HG03439 (cell line): Measurements from ENCODE around the gene NHEJ1.

Source experiments
- ATAC-seq: cut with Tn5 transposase; IDR thresholded peaks from one replicate; pipeline ENCODE4 v1.9.1; 2021; ENCODE audit warnings: mild to moderate bottlenecking, moderate library complexity; ENCODE audit not compliant: unreplicated experiment

The NHEJ1 gene

DNA sequence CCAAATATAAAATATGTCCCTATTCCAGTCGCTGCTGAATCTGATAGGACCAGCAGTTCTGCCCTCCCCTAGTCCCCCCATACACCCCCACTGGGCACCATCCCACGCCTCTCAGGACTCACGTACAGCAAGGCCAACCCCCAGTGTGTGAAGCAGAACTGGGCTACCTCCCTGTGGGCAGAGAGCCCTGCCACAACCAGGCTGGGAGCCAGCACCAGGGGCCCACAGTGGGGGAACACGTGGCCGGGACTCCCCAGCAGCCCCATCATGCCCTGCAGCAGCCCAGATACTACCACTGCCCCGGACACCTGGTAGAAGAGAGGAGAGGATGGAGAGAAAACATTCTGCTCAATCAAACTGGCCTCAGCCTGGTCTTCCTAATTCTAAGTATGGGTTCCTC is 7.9 kb upstream of the NHEJ1 start:
- no peak for ATAC-seq

DNA sequence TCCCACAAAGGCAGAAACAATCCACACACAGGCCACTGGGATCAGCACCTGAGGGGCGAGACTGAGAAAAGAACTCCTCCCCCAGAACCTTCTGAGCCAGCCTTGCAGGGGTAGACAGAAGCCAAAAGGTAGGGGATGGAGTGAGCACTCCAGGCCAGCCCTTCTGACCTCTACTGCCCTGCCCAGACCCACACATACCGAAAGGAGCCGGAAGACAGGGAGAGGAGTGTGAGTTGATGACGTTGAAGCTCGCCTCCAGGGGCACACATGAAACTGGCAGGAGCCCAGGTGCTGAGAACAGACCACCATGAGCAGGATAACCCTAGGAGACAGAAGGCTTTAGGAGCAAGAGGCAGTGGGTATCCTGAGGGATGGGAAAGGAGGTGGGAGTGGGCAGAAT is 7.4 kb upstream of the NHEJ1 start:
- ATAC-seq = no peak

DNA sequence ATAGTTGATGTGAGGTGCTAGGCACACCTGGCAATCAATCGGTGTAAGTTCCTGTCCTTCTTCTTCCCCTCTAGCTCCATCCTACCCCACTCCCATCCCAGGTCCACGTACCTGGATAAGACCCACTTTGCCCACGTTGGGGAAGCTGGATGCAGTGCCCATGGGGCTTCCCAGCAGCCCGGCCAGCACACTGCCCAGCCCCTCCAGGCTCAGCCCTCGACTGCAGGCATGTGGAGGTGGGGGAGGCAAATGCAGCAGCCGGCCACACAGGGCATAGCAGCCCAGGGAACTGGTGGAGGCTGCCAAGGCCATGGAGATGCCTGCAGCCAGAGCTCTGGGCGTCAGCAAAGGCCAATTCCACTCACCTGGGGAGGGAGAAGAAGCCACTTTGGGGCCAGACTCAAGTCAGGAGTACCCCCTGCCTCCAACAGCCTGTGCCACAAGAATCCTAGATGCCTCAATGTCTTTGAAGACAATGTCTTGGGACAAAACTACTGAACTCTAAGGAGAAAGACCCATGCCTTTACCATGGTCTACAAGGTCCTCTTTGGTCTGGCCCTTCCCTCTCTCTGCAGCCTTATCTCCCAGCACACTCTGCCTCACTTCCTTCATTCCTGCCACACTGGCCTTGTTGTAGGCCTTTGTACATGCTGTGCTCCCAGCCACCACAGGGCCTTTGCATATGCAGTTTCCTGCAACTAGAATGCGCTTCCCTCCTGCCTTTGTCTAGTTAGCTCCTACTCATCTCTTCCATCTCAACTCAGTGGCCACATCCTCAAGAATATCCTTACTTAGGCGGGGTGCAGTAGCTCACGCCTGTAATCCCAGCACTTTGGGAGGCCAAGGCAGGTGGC is 4.7 kb upstream of the NHEJ1 start:
- no peak for ATAC-seq

DNA sequence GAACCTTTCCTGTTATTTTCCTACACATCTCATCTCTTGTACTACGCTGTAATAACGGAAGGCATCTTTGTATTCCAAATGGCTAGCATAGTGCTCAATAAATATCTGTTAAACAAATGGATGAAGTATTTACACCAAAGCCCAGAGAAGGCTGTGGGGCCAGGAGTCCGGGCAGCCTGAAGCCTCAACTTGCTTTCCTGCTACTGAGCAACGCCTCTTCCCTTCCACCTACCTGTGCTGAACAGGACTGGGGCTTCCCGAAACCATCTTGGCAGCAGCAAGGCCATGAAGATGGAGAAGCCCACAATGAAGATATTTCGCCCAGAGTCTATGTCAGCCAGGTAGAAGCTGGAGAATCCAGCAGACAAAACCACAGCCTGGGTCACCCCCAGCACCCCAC is 2.5 kb upstream of the NHEJ1 start:
- no peak for ATAC-seq

GRCh38 chr2:219161097-219161496 is 482 bp upstream of the NHEJ1 start:
- ATAC-seq = no peak

GRCh38 chr2:219159771-219160185 is 837 bp downstream of the NHEJ1 start:
- ATAC-seq = no peak

GRCh38 chr2:219158586-219158985 is 2.0 kb downstream of the NHEJ1 start:
- no peak for ATAC-seq

DNA sequence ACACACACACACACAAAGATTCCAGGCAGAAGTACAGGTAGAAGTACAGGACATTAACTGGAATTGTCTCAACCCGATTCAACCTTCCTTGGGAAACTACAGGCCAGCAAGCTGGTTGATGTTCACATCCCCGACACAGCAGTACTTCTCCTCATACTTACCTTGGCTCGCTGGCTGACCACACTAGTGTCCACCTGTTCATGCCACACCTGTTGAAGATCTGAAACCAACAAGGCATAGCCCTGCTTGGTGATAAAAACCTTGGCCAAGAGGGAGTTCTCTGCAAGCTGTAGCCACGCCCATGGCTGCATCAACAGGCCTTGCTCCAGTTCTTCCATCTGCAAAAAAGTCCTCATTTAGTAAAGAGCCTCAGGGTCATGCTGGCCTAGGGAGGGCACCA is 2.6 kb downstream of the NHEJ1 start:
- no peak for ATAC-seq

DNA sequence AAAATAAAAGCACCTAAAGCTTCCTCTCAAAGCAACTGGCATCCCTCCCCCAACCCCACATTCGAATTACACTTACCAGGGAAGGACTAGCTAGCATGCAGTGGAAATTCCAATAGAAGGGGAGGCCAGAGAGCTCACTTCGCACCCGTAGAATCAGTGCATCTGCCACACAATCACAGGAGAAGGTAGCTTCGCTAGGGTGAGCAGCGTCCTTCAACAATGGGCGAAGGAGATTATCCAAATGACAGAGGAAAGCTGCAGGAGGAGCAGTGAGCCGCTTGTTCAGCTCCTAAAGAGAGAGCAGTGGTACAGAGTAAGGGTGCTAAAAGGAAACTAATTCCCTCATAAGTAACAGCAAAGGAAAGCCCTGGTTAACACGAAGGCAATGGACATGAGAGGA is 3.2 kb downstream of the NHEJ1 start:
- ATAC-seq = no peak

GRCh38 chr2:219155054-219155644 is 5.5 kb downstream of the NHEJ1 start:
- no peak for ATAC-seq

DNA sequence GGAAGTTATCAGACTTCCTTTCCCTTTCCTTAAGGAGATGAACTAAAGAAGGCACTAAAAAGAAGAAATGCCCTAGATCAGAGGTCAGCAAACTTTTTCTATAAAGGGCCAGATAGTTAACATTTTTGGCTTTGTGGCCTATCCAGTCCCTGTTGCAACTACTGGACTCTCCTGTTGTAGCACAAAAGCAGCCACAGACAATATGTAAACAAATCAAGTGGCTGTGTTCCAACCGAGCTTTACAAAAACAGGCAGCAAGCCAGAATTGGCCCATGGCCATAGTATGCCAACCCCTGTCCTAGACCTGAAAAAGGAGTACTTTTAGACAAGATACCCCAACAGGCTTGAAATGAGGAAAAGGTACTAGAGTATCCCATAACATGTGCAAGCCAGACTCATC is 10.9 kb downstream of the NHEJ1 start:
- ATAC-seq = no peak

DNA sequence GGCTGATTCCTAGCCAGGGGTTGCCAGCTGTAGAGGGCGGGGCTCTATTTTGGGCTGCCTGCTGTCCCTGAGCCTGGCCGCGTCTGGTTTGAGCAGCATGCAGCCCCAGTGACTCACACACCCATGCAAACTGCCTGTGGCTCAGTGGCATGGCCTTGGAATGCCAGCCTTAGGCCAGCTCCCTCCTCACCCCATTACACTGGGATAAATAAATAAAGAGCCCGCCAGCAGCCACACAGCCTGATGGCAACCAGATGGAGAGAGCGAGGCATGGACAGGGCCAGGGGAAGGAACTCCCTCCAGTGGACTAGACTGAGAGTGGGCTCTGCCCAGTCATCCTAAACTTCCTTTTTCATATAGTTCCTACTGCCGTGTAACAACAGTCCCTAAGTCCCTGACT is 18.3 kb downstream of the NHEJ1 start:
- no peak for ATAC-seq

- ATAC-seq = no peak
Measured at GRCh38 chr2:219140722-219141121, 19.9 kb downstream of the NHEJ1 start.

DNA sequence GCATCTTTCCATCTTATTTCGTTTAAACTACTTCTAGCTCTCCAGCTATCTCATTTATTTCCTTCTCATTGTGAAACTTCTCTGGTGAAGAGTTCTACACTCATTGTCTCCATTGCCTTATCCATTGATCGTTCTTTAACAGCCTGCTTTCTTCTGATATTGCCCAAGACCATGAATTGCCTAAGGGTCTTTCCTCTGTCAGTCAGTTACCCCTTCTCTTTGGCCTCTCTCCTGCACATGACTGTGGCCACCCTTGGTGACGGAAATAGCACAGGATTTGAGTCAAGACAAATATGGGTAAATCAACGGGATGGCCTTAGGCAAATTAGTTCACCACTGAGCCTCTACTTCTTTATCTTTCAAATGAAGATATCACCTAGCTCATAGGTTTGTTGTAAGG is 26.6 kb downstream of the NHEJ1 start:
- no peak for ATAC-seq

- ATAC-seq = no peak
Measured at GRCh38 chr2:219131744-219132143, 28.9 kb downstream of the NHEJ1 start.

GRCh38 chr2:219131327-219131726 is 29.3 kb downstream of the NHEJ1 start:
- ATAC-seq = no peak

DNA sequence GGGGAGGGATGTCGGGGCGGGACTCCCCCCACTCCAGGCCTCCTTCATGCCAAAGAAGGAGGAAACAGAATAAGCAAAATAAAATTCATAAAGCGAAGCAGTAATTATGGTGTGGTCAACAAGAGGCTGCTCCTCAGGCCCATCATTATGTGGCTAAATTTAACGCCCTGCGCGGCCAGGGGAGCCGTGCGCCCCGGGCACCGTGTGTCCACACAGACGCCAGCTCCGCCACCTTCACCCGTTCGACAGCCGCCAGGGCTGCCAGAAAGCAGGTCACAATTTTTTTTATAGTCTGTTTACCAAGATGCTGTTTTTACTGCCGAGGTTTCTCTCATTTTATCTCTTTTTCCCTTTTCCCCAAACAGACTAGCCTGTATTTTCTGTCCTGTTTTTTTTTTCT is 31.0 kb downstream of the NHEJ1 start:
- ATAC-seq = no peak

- ATAC-seq = no peak
Measured at GRCh38 chr2:219128396-219128795, 32.2 kb downstream of the NHEJ1 start.

DNA sequence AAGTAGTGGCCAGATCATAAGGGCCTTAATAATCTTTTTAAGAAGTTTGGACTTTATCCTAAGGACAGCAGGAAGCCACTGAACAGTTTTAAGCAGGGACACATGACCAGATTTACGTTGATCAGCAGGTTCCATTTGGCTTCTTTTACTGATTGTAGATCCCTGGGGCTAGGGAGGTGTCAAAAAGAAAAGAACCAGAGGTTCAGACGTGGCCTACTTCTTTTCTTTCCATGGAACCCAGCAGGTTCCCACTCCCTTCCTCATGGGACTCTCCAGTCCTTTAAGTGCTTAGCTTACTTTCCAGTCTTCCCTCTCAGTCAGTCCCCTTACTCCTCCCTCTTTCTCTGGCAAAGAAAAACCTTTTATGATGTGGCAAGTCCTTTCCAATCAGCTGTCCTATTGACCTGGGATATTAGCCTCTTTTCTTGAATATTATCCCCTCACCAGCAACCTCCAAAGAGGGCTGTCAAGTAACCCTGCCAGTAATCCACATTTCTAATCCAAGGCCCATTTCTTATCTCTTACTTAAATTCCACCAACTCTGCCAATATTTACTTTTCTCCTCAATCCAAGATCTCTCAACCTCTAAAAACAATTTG is 33.5 kb downstream of the NHEJ1 start:
- no peak for ATAC-seq

- no peak for ATAC-seq
Measured at GRCh38 chr2:219126555-219126954, 34.1 kb downstream of the NHEJ1 start.

GRCh38 chr2:219125886-219126270 is 34.7 kb downstream of the NHEJ1 start:
- ATAC-seq = no peak

GRCh38 chr2:219125225-219125885 is 35.3 kb downstream of the NHEJ1 start:
- no peak for ATAC-seq
